GM21723 (cell line): ENCODE measurements around the gene GPR55.

ENCODE experiments used
- ATAC-seq: cut with Tn5 transposase; IDR thresholded peaks from one replicate; pipeline ENCODE4 v1.9.1; 2021; ENCODE audit warnings: mild to moderate bottlenecking, moderate library complexity; ENCODE audit not compliant: unreplicated experiment

Gene GPR55

DNA sequence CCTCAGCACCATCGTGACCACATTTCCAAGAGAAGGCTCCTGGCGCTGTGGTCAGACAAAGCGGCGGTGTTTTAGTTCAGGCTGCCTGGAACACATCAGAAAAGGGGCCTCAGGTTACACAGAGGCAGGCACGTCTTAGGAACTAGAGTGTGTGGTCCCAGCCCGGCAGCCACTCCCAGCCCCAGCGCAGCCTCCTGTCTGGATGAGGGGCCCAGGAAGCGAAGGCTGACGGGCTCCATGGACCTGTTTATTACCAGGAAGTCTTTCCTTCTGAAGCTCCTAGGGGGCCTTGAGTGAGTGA, 10.0 kb upstream of the GPR55 start:
- ATAC-seq = no peak

DNA sequence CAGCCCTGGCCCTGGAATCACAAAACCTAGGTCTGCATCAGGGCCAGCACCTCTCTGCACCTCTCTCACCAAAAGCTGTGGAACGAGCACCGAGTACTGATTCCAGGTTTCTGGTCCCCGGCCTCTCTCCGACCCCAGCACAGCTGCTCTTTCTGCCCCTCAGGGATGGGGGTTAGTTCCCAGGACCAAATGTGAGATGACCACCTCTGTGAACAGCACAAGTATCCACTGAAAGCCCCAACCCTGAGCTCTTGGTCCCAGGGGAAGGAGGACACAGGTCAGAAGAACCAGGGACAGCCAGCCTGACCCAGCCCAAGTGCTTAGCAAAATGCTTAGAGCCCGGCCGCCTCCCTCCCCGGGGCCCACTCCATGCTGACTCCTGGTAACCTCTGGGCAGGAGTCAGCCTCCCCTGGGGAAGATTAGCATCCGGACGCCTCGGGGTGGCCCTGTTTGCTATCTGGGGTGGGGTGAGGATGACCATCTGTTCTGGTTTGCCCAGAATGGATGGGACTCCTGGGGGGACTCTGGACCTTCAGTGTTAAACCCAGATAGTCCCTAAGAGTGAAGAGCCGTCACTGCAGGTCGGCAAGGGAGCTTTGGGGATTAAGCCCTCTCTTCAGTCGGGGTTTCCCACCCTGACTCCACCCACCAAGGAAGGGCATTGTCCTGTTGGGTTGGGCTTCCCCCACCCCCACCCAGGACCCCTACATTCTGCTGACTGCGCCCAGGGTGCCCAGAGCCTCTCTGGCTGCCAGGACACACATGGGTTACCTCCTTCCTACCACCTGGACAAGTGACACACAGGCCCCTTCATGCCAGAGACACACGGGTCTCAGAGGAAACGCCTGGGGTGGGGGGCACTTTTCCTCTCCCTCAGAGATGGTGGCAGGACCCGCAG, 9.4 kb upstream of the GPR55 start:
- no peak for ATAC-seq

- ATAC-seq = no peak
Measured at GRCh38 chr2:230933521-230934180, 8.6 kb upstream of the GPR55 start.

GRCh38 chr2:230932556-230933511, 7.8 kb upstream of the GPR55 start:
- ATAC-seq = no peak

DNA sequence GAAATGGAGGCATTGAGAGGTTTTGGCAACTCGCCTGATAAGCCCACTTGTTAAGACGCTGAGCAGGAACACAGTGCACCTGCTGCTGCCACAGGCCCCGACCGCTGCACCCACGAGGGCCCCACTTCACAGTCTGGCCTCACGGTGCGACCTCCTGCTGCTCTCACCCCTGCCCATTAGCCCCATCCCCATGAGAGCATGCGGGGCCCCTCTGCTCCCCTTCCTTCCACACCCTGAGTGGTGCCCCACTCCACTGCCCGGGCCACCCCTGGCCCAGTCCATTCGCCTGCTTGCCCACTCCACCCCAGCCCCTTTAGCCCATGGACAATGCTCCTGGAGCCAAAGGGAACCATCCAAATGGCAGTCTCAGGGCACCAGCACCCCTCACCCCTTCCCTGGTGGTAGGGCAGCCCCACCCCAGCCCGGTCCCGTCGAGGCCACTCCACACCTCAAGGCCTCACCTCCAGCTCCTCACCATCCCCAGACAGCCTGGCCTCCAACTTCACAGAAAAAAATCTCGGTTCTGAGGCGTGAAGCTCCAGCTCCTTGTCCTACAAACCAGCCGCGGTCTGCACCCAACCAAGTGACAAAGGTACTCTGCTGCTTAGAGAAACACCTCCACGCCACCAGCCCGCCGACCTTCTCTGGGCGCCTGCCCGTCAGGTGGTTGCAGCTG, 6.7 kb upstream of the GPR55 start:
- no peak for ATAC-seq

DNA sequence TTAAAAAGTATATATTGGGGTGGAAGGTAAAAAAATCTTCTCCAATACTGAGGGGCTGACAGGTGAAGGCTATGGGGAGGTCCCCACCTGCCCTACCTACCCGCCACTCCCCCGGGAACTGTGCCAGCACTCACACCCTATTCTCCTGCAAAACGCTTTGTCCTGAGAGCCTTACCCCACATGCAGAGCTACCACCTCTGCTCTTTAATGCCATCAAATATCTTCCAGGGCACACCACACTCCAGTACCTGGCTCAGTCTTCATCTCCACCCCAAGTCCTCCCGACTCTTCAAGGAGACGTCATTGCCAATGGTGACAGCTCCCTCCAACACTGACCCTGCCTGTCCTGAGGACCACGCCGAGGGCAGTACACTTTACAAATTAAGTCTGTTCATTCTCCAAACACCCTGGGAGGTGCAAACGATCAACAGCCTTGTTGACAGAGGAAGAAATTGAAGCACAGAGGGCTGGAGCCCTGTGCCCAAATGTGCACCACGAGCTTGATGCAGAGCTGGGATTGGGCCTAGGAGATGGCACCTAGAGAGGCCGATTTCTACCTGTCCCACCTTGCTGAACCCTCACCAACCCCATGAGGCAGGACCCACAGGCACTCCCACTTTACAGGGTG, 6.0 kb upstream of the GPR55 start:
- no peak for ATAC-seq

DNA sequence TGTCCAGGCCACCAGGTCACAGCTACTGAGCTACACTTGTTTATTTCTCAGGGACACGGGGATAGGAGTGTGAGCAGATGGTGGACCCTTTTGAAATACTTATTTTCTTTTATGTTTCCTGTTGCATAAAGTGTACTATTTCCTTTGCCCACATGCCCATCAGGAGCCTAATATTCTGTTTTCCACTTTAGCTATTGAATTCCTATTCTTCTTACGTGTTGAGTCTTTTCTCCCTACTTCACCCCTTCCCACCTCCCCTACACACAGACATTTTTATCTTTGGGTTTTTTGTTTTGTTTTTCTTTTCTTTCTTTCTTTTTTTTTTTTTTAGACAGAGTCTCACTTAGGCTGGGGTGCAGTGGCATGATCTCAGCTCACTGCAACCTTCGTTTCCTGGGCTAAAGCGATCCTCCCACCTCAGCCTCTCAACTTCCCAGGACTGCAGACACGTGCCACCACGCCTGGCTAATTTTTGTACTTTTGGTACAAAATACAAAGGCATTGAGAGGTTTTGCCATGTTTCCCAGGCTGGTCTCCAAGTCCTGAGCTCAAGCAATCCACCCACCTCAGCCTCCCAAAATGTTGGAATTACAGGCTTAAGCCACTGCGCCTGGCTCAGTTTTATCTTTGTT, 5.2 kb upstream of the GPR55 start:
- ATAC-seq = no peak

DNA sequence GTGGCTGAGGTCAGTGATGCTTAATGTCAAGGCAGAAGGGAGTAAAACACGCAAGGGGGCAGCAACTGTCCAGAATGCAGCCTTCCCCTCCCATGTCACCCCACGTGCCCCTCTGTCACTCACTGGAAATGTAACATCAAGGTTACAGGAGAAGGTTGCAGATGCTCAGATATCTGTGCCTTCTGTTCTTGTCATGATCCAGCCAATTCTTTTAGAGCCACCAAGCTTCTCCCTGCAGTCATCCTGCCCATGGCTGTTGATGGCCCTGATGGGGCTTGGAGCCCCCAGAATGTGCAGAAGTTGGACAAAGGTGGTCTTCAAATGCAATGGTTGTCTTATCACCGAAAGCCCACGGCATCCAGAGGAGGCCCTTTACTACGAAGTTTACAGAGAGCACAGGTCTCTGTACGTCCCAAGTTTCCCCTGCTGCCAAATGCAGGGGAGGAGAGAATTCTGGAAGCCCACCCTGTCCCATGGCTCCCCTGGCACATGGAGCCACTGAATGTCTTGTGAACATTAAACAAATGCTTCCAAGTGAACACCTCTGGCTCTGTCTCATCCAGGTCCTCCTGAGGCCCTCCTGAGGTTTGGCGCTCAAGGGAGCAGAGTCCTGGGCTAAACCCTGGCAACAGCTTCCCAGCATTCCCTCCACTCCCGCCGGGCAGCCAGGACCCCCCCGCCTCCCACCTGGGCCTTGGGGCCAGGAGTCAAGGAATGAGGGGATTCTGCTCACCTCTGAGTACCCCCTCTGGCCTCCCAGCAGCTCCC, 4.5 kb upstream of the GPR55 start:
- no peak for ATAC-seq

- ATAC-seq = no peak
Measured at GRCh38 chr2:230928701-230929380, 3.8 kb upstream of the GPR55 start.

- no peak for ATAC-seq
Measured at GRCh38 chr2:230927711-230928341, 2.8 kb upstream of the GPR55 start.

DNA sequence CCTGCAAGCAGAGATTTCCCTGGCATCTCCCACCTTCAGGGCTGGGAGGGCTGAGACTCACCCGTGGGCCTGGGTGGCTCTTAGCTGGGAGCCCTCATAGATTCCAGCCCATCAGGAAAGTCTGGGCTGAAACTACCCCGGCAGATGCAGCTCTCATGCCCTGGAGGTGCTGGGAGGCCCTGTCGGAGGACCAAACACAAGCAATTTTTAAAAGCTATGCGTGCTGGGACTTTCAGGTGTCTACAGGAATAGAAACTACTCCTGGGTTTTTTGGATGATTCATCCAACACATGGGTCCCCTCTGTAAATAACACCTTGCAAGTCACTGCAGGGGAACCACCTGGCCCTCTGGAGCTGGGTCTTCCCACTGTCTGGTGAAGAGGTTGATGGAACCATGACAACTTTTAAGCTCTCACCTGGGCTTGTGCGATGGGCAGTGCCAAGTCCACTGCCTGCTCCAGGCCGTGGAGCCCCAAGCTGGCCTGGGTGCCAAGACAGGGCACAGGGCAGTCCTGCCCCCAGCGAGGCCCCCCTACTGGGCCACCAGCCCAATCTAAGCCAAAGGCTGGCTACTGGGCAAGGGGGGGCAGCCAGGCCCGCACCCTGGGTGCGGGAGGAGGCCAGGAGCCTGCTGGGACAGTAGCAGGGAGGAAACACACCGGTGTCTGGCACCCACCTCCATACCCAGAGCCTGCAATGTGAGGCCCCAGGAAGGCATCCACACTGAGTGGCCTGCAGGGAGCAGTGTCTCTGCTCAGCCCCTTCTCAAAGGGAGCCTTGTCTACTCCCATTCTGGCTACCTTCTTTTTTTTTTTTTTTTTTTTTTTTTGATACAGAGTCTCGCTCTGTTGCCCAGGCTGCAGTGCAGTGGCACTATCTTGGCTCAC, 1.1 kb upstream of the GPR55 start:
- ATAC-seq = peak; percentile 37

GRCh38 chr2:230925443-230925878, 419 bp upstream of the GPR55 start:
- peak; percentile 23 for ATAC-seq

DNA sequence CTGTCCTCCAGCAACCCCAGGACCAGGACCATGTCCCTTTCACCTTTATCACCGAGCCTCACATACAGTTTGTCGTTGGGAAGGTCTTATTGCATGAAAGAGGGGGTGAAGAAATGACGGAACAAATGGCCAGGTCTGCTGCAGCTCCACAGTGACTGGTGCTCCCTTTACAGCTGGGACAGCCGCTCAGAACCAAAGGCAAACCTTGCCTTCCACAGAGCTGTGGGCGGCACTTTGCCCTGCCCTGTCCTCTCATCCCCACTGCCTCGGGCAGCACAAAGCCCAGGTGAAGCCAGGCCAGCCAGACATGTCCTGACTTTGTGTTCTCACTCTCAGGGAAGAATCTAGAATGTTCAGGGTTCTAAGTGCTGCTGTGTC, 961 bp downstream of the GPR55 start:
- ATAC-seq = peak; percentile 1

- no peak for ATAC-seq
Measured at GRCh38 chr2:230922951-230923717, 1.9 kb downstream of the GPR55 start.

- ATAC-seq = no peak
Measured at GRCh38 chr2:230921806-230922595, 3.0 kb downstream of the GPR55 start.

GRCh38 chr2:230920167-230920566, 4.9 kb downstream of the GPR55 start:
- no peak for ATAC-seq
